ENCODE measurements around the gene IRF3.

IRF3 gene

GRCh38 chr19:49667473-49667872, 1.8 kb upstream of the IRF3 start:
- Histone ChIP-seq H2BK5ac (ENCODE audit: low read depth, low read length, poor library complexity) (no peak overlapping the region), H3K18ac (ENCODE audit: low read length) (no peak overlapping the region), H3K9ac (ENCODE audit: low read length) (no peak overlapping the region), H3K9me3 (ENCODE audit: insufficient read depth, low read depth, low read length) (no peaks in the 10 kb centered on the region), H3K79me2 (ENCODE audit: control insufficient read depth, insufficient read depth, low read length, poor library complexity) (peaks cover 19% of the 10 kb centered on the region), H3K79me1 (ENCODE audit: low read length) (peaks cover 14% of the 10 kb centered on the region), H3K27ac (ENCODE audit: low read depth, low read length) (no peak overlapping the region), H3K27me3 (ENCODE audit: insufficient read depth, low read length) (no peaks in the 10 kb centered on the region), H3K4ac (ENCODE audit: low read depth, low read length) (no peak overlapping the region), H4K8ac (ENCODE audit: low read depth, low read length) (no peak overlapping the region), H2AK5ac (ENCODE audit: low read length) (no peak overlapping the region), H3K14ac (ENCODE audit: low read length) (no peak overlapping the region), H3K4me3 (ENCODE audit: low read depth, low read length) (no peak overlapping the region), H3K36me3 (ENCODE audit: control insufficient read depth in 1 of 2, insufficient read depth in 2 of 2, low read length in 2 of 2) (peaks cover 26 to 29% of the 10 kb centered on the region in 2 experiments), H3K4me2 (ENCODE audit: low read length) (no peak overlapping the region), H2AFZ (ENCODE audit: insufficient read depth, low read length, poor library complexity) (no peak overlapping the region), H3K23ac (ENCODE audit: low read length) (no peak overlapping the region), H2BK12ac (ENCODE audit: low read length) (no peak overlapping the region), H4K91ac (ENCODE audit: low read depth, low read length) (no peak overlapping the region), H4K12ac (ENCODE audit: low read depth, low read length) (no peak overlapping the region), H3K4me1 (ENCODE audit: control insufficient read depth in 1 of 2, insufficient read depth in 2 of 2, low read length in 2 of 2) (peaks cover 9 to 16% of the 10 kb centered on the region in 2 experiments), H2BK120ac (ENCODE audit: insufficient read depth, low read length, poor library complexity) (no peak overlapping the region)
- DNase-seq = no peak
- no CpG with 5 or more reads among the region's 2 CpGs for WGBS (ENCODE audit: extremely low coverage, insufficient coverage, insufficient read length)

DNA sequence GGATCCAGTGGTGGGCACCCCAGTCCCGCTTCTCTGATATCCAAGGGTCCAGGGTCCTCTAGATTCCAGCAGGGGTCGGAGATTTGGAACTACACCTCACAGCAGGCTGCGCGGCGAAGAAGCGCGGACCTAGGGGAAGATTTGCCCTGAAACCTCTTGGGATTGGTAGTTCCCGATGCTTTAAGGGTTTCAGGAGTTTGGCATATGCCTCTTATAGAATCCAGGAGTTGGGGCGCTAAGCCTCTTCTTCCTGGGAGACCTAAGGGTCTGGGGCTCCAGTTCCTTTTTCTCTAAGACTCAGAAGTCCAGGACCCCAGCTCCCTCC, 425 bp upstream of the IRF3 start:
- H2BK5ac ChIP-seq (ENCODE audit: low read depth, low read length, poor library complexity) = no peak overlapping the region
- peak overlapping the region; percentile 24 for H4K8ac ChIP-seq (ENCODE audit: low read depth, low read length)
- H3K4me3 ChIP-seq (ENCODE audit: low read depth, low read length) = peak overlapping the region; percentile 80
- H2BK12ac ChIP-seq (ENCODE audit: low read length) = no peak overlapping the region
- peak overlapping the region; percentile 18 for H2AK5ac ChIP-seq (ENCODE audit: low read length)
- H3K4ac ChIP-seq (ENCODE audit: low read depth, low read length) = peak overlapping the region; percentile 38
- peak overlapping the region; percentile 53 for H2AFZ ChIP-seq (ENCODE audit: insufficient read depth, low read length, poor library complexity)
- H3K18ac ChIP-seq (ENCODE audit: low read length) = peak overlapping the region; percentile 38
- H3K27ac ChIP-seq (ENCODE audit: low read depth, low read length) = no peak overlapping the region
- H3K4me2 ChIP-seq (ENCODE audit: low read length) = peak overlapping the region; percentile 99
- H3K79me2 ChIP-seq (ENCODE audit: control insufficient read depth, insufficient read depth, low read length, poor library complexity) = peaks cover 19% of the 10 kb centered on the region
- peaks cover 12% of the 10 kb centered on the region for H3K79me1 ChIP-seq (ENCODE audit: low read length)
- H3K9me3 ChIP-seq (ENCODE audit: insufficient read depth, low read depth, low read length) = no peaks in the 10 kb centered on the region
- H3K9ac ChIP-seq (ENCODE audit: low read length) = peak overlapping the region; percentile 86
- H3K4me1 ChIP-seq (ENCODE audit: control insufficient read depth in 1 of 2, insufficient read depth in 2 of 2, low read length in 2 of 2) = peaks cover 7 to 9% of the 10 kb centered on the region in 2 experiments
- H3K23ac ChIP-seq (ENCODE audit: low read length) = no peak overlapping the region
- peak overlapping the region; percentile 75 for H3K14ac ChIP-seq (ENCODE audit: low read length)
- H2BK120ac ChIP-seq (ENCODE audit: insufficient read depth, low read length, poor library complexity) = peak overlapping the region; percentile 44
- H4K12ac ChIP-seq (ENCODE audit: low read depth, low read length) = peak overlapping the region; percentile 66
- no peaks in the 10 kb centered on the region for H3K27me3 ChIP-seq (ENCODE audit: insufficient read depth, low read length)
- H3K36me3 ChIP-seq (ENCODE audit: control insufficient read depth in 1 of 2, insufficient read depth in 2 of 2, low read length in 2 of 2) = peaks cover 37 to 39% of the 10 kb centered on the region in 2 experiments
- DNase-seq = no peak
- WGBS (ENCODE audit: extremely low coverage, insufficient coverage, insufficient read length) = no CpG with 5 or more reads among the region's 9 CpGs
- H4K91ac ChIP-seq (ENCODE audit: low read depth, low read length) = peak overlapping the region; percentile 50

DNA sequence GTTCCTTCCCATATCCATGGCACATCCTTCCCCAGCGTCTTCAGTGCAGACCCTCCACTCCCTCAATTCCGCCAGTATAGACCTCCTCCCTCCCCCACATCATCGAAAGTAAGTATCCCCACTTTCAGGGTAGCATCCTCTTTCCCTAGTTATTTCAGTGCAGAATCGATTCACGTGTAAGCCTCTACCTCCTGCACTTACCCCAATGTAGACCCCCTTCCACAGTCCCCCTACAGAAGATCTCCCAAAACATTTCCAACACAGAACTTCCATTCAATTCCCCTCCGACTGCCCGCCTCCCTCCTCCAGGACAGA, 664 bp downstream of the IRF3 start:
- peak overlapping the region; percentile 96 for H2AK5ac ChIP-seq (ENCODE audit: low read length)
- peaks cover 3% of the 10 kb centered on the region for H3K9me3 ChIP-seq (ENCODE audit: insufficient read depth, low read depth, low read length)
- H2BK12ac ChIP-seq (ENCODE audit: low read length) = no peak overlapping the region
- H3K4me1 ChIP-seq (ENCODE audit: control insufficient read depth in 1 of 2, insufficient read depth in 2 of 2, low read length in 2 of 2) = peaks cover 7 to 9% of the 10 kb centered on the region in 2 experiments
- peak overlapping the region; percentile 53 for H3K4ac ChIP-seq (ENCODE audit: low read depth, low read length)
- peak overlapping the region; percentile 93 for H4K91ac ChIP-seq (ENCODE audit: low read depth, low read length)
- peaks cover 41 to 44% of the 10 kb centered on the region in 2 experiments for H3K36me3 ChIP-seq (ENCODE audit: control insufficient read depth in 1 of 2, insufficient read depth in 2 of 2, low read length in 2 of 2)
- peak overlapping the region; percentile 51 for H3K9ac ChIP-seq (ENCODE audit: low read length)
- peaks cover 19% of the 10 kb centered on the region for H3K79me2 ChIP-seq (ENCODE audit: control insufficient read depth, insufficient read depth, low read length, poor library complexity)
- H3K4me2 ChIP-seq (ENCODE audit: low read length) = peak overlapping the region; percentile 99
- H3K27ac ChIP-seq (ENCODE audit: low read depth, low read length) = peak overlapping the region; percentile 78
- peak overlapping the region; percentile 95 for H4K12ac ChIP-seq (ENCODE audit: low read depth, low read length)
- peak overlapping the region; percentile 71 for H2BK5ac ChIP-seq (ENCODE audit: low read depth, low read length, poor library complexity)
- no CpG with 5 or more reads among the region's 7 CpGs for WGBS (ENCODE audit: extremely low coverage, insufficient coverage, insufficient read length)
- H4K8ac ChIP-seq (ENCODE audit: low read depth, low read length) = peak overlapping the region; percentile 93
- peak overlapping the region; percentile 86 for H3K4me3 ChIP-seq (ENCODE audit: low read depth, low read length)
- peak overlapping the region; percentile 97 for H3K18ac ChIP-seq (ENCODE audit: low read length)
- no peaks in the 10 kb centered on the region for H3K27me3 ChIP-seq (ENCODE audit: insufficient read depth, low read length)
- H2AFZ ChIP-seq (ENCODE audit: insufficient read depth, low read length, poor library complexity) = peak overlapping the region; percentile 91
- H2BK120ac ChIP-seq (ENCODE audit: insufficient read depth, low read length, poor library complexity) = peak overlapping the region; percentile 70
- no peak for DNase-seq
- peak overlapping the region; percentile 76 for H3K14ac ChIP-seq (ENCODE audit: low read length)
- peaks cover 12% of the 10 kb centered on the region for H3K79me1 ChIP-seq (ENCODE audit: low read length)
- H3K23ac ChIP-seq (ENCODE audit: low read length) = no peak overlapping the region

DNA sequence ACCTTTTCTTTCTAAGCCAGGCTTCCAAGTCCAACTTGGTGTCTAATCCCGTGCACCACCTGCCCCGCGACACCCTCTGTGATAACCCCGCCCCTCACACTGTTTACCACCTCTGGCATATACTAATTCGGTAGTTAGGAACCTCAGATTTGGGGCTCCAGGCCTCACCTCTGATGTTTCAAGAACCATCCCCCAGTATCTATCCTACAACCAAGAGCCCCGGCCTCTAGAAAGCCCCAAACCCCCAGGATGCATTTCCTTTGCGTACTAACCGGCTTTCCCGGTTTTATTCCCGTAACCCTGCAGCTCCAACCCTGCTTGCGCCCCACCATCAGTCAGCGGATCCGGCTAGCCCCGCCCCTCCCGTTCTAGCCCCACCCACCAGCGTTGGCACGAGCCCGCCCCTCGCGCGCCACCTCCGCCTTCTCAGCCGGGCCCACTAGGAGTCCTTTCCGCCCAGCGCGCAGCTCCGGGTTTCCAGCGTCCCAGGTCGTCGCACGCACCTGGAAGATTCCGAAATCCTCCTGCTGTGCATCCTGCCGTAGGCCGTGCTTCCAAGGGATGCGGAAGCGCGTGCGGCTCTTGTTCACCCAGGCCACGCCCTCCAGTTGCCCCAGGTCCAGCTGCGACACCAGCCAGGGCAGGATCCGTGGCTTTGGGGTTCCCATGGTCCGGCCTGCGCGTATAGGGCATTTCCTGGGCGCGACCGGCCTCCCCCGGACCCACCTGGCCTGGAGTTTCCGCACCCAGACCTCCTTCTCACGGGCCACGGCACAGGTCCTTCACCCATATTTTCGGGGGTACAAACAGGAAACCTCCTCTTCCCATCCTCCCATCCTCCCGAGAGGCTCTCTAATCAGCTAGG, 1.3 kb downstream of the IRF3 start:
- no CpG with 5 or more reads among the region's 53 CpGs for WGBS (ENCODE audit: extremely low coverage, insufficient coverage, insufficient read length)
- peak overlapping the region; percentile 93 for H4K91ac ChIP-seq (ENCODE audit: low read depth, low read length)
- peak overlapping the region; percentile 70 for H2BK120ac ChIP-seq (ENCODE audit: insufficient read depth, low read length, poor library complexity)
- peak; percentile 97 for DNase-seq
- peaks cover 4% of the 10 kb centered on the region for H3K9me3 ChIP-seq (ENCODE audit: insufficient read depth, low read depth, low read length)
- peak overlapping the region; percentile 76 for H3K14ac ChIP-seq (ENCODE audit: low read length)
- peak overlapping the region; percentile 91 for H2AFZ ChIP-seq (ENCODE audit: insufficient read depth, low read length, poor library complexity)
- no peak overlapping the region for H2BK12ac ChIP-seq (ENCODE audit: low read length)
- H3K27me3 ChIP-seq (ENCODE audit: insufficient read depth, low read length) = no peaks in the 10 kb centered on the region
- peak overlapping the region; percentile 96 for H2AK5ac ChIP-seq (ENCODE audit: low read length)
- H3K36me3 ChIP-seq (ENCODE audit: control insufficient read depth in 1 of 2, insufficient read depth in 2 of 2, low read length in 2 of 2) = peaks cover 42 to 46% of the 10 kb centered on the region in 2 experiments
- no peak overlapping the region for H3K23ac ChIP-seq (ENCODE audit: low read length)
- peaks cover 7 to 9% of the 10 kb centered on the region in 2 experiments for H3K4me1 ChIP-seq (ENCODE audit: control insufficient read depth in 1 of 2, insufficient read depth in 2 of 2, low read length in 2 of 2)
- peak overlapping the region; percentile 97 for H3K18ac ChIP-seq (ENCODE audit: low read length)
- peaks cover 19% of the 10 kb centered on the region for H3K79me2 ChIP-seq (ENCODE audit: control insufficient read depth, insufficient read depth, low read length, poor library complexity)
- peak overlapping the region; percentile 51 for H3K9ac ChIP-seq (ENCODE audit: low read length)
- peak overlapping the region; percentile 53 for H3K4ac ChIP-seq (ENCODE audit: low read depth, low read length)
- peak overlapping the region; percentile 93 for H4K8ac ChIP-seq (ENCODE audit: low read depth, low read length)
- H2BK5ac ChIP-seq (ENCODE audit: low read depth, low read length, poor library complexity) = peak overlapping the region; percentile 71
- peak overlapping the region; percentile 99 for H3K4me2 ChIP-seq (ENCODE audit: low read length)
- H3K4me3 ChIP-seq (ENCODE audit: low read depth, low read length) = peak overlapping the region; percentile 86
- H4K12ac ChIP-seq (ENCODE audit: low read depth, low read length) = peak overlapping the region; percentile 95
- H3K27ac ChIP-seq (ENCODE audit: low read depth, low read length) = peak overlapping the region; percentile 78
- H3K79me1 ChIP-seq (ENCODE audit: low read length) = peaks cover 12% of the 10 kb centered on the region

All from trophoblast cell (in vitro differentiated cells and primary cell).